Activated CD4-positive, alpha-beta T cell treated with anti-CD3 and anti-CD28 coated beads, Interleukin-2, amount 10 ng/mL, durations not matched to agents 7 days and 5 days (primary cell): ENCODE measurements around the gene BUD13. TPM values are rescaled to one million over a fixed set of nuclear protein-coding genes. Genes with fewer than 3 reads are reported as not detected.

Experiments used
- CTCF ChIA-PET: fragments of 350-600 bp; sonication (Branson Sonifier 250); formaldehyde crosslinking; loops from one replicate; lab custom pipeline; 2021; ENCODE audit warnings: antibody characterized with exemption; lab: Charles Lee
- POLR2A ChIA-PET: fragments of 350-600 bp; sonication (Branson Sonifier 250); formaldehyde crosslinking; loops from one replicate; lab custom pipeline; 2021; ENCODE audit warnings: antibody characterized with exemption; lab: Charles Lee
- DNase-seq: peaks from one replicate; pipeline ENCODE4 v3.0.0-alpha.2; 2020
- H3K27ac Mint-ChIP-seq: one replicate; pipeline ENCODE4 v1.8.0; 2021; ENCODE audit warnings: mild to moderate bottlenecking, moderate library complexity, mixed read lengths
- H3K27me3 Mint-ChIP-seq: one replicate; pipeline ENCODE4 v1.8.0; 2021; ENCODE audit warnings: mixed read lengths
- H3K36me3 Mint-ChIP-seq: one replicate; pipeline ENCODE4 v1.8.0; 2021; ENCODE audit warnings: low read depth, mixed read lengths
- H3K4me1 Mint-ChIP-seq: one replicate; pipeline ENCODE4 v1.8.0; 2021; ENCODE audit warnings: mixed read lengths
- H3K4me3 Mint-ChIP-seq: one replicate; pipeline ENCODE4 v1.8.0; 2021; ENCODE audit warnings: mild to moderate bottlenecking, moderate library complexity, mixed read lengths
- H3K9me3 Mint-ChIP-seq: one replicate; pipeline ENCODE4 v1.8.0; 2021; ENCODE audit warnings: mixed read lengths
- total RNA-seq, 2 experiments: library from RNA; stranded (reverse); gene quantifications; one replicate each; pipeline ENCODE4 v1.2.3, GENCODE V29; 2021

BUD13 gene
- total RNA-seq, 2 experiments from 2014 or later = 37.5 to 39.9 TPM

- ChIA-PET POLR2A (no interaction called here), CTCF (interaction anchor here (1.1 kb wide), 1 partner anchor 24 kb away, joined by 3 read pairs; no protein-coding TSS in a partner anchor)
- H3K9me3 Mint-ChIP-seq = no peaks in the 10 kb centered on the region
- no peak for DNase-seq
- no peaks in the 10 kb centered on the region for H3K4me1 Mint-ChIP-seq
- H3K27ac Mint-ChIP-seq = no peak overlapping the region
- H3K27me3 Mint-ChIP-seq = peaks cover 13% of the 10 kb centered on the region
- H3K36me3 Mint-ChIP-seq = no peaks in the 10 kb centered on the region
- H3K4me3 Mint-ChIP-seq = no peak overlapping the region
These were observed 69.9 kb downstream of the BUD13 start for GRCh38 chr11:116702772-116703385.

DNA sequence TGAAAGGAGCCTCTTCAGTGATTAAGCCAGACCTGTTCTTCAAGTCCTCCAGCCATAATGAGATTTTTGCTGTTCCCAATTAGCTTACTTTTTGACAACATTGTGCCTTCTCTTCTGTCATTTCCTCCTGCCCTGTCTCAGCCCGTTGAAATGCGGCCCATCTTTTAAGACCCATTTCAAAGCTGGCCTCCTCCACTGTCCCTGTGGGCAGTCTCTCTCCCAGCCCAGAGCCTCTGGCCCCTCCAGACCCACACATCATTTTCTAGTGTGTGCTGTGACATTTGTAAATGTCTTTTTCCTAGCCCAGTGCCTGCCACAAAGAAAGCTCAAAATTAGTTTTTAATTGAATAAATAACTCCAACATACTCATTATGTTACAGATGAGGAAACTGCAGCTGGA is 70.9 kb downstream of the BUD13 start:
- Mint-ChIP-seq H3K27me3 (peaks cover 10% of the 10 kb centered on the region), H3K27ac (no peak overlapping the region), H3K36me3 (no peaks in the 10 kb centered on the region), H3K4me1 (no peaks in the 10 kb centered on the region), H3K4me3 (no peak overlapping the region), H3K9me3 (no peaks in the 10 kb centered on the region)
- POLR2A ChIA-PET = no interaction called here
- DNase-seq = no peak
- CTCF ChIA-PET = no interaction called here

GRCh38 chr11:116701297-116701801 is 71.4 kb downstream of the BUD13 start:
- no peaks in the 10 kb centered on the region for H3K9me3 Mint-ChIP-seq
- no peak overlapping the region for H3K27ac Mint-ChIP-seq
- H3K4me1 Mint-ChIP-seq = no peaks in the 10 kb centered on the region
- H3K36me3 Mint-ChIP-seq = no peaks in the 10 kb centered on the region
- H3K27me3 Mint-ChIP-seq = peaks cover 9% of the 10 kb centered on the region
- ChIA-PET CTCF (interaction anchor here (0.9 kb wide), 1 partner anchor 10 kb away, joined by 3 read pairs; no protein-coding TSS in a partner anchor), POLR2A (no interaction called here)
- H3K4me3 Mint-ChIP-seq = no peak overlapping the region
- DNase-seq = no peak

DNA sequence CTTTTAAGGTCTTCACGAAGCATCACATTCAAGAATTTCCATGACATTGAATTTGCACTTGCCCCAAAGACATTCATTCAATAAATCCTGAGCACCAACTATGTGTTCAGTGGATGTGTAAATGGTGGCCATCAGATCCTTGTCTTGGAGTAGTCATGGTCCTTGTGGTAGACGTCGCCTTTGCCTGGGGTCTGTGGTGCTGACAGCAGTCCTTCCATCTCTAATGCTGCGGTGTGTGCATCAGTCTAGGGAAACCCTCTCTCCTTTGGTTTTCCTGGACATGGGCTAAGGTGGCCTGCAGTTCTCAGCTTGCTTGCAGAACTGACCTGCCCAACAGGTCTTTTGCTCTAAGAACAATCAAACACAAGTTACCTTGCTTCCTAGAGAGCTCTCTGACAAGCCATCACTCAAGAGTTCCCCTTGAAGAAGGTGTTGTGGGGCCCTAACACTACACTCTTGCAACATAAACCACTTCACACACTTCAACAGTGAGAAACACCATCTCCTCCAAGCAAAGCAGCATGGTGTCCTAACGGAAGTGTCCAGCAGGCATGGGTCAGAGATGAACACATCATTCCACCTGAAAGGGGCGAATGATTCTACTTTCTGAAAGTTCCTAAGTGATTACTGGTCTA is 72.1 kb downstream of the BUD13 start:
- Mint-ChIP-seq H3K4me1 (no peaks in the 10 kb centered on the region), H3K27ac (no peak overlapping the region), H3K4me3 (no peak overlapping the region), H3K9me3 (no peaks in the 10 kb centered on the region), H3K27me3 (peaks cover 5% of the 10 kb centered on the region), H3K36me3 (no peaks in the 10 kb centered on the region)
- POLR2A ChIA-PET = no interaction called here
- CTCF ChIA-PET = interaction anchor here (0.6 to 0.9 kb wide), 2 partner anchors 9 to 429 kb away, joined by 3 to 5 read pairs; no protein-coding TSS in a partner anchor
- no peak for DNase-seq

Other genes starting within 250 kb of the BUD13 start
- 10 to 100 TPM; 55.9 to 58.3 TPM for gene ZPR1, start 15.0 kb upstream of the BUD13 start, total RNA-seq
- not detected for gene APOA5, start 18.9 kb upstream of the BUD13 start, total RNA-seq
- gene APOA4, start 50.3 kb upstream of the BUD13 start, total RNA-seq = not detected
- not detected for gene APOC3, start 56.9 kb upstream of the BUD13 start, total RNA-seq
- gene APOA1, start 64.6 kb upstream of the BUD13 start, total RNA-seq = under 1 TPM; 0.23 to 0.25 TPM